Activated T-helper 9 cell treated with anti-CD3 and anti-CD28 coated beads, Interleukin-2, amount 50 U/mL, for 16 hours (primary cell): Measurements from ENCODE around the gene MAP3K8.
"Not testable (repeated sequence)": the region's sequence is repeated elsewhere in the genome, so short reads cannot be mapped to it uniquely, and the experiment has no call there.

Source experiments
- DNase-seq: peaks from one replicate; pipeline ENCODE4 v3.0.0-alpha.2; 2020; ENCODE audit warnings: low read depth

MAP3K8 gene

DNA sequence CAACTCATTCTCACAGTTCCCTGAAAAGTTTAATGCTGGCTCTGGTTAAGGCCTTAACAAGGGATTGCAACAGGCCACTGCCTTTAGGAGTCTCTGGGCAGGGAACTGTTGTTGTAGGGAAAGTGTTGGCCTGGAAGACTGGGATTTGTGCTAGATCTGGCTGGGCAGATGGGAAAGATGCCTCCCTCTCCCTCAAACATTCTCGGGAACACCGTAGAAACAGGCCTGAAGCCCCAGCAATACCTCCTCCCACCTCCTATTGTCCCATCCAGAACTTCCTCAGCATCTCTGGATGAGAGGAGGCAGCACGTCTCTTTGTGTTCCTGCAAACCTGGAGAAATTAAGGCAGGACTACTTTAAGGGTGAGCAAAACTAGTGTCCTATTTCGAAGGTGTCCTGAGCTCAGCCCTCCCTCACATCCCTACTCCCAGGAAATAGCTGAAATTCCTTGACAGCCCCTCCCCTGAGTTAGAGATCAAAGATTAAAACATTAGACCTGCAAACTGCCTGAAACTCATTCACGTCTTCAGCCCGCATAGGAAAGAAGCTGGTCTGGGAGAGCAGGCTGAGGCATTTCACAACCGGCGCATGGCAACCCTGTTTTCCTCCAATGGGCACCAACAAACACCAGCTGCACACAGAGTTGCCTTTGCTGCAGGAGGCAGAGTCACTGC is 10.9 kb upstream of the MAP3K8 start:
- no peak for DNase-seq

DNA sequence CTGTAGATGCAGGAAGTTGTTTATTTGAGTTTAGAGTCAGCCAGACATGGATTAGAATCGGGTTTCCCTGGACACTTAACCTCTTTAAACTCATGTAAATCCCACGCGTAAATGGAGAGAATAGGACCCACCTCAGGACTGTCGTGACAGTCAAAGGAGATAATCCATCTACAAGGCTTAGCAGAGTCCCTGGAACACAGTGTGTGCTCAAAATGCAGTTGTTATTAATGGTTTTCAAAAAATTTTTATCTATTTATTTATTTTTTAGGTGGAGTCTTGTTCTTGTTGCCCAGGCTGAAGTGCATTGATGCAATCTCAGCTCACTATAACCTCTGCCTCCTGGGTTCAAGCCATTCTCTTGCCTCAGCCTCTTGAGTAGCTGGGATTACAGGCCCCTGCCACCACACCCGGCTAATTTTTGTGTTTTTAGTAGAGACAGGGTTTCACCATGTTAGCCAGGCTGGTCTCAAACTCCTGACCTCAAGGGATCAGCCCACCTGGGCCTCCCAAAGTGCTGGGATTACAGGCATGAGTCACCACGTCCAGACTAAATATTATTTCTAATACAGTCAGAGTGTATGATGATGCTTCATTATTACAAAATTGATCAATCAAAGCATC is 10.2 kb upstream of the MAP3K8 start:
- DNase-seq, result not testable (repeated sequence)

DNA sequence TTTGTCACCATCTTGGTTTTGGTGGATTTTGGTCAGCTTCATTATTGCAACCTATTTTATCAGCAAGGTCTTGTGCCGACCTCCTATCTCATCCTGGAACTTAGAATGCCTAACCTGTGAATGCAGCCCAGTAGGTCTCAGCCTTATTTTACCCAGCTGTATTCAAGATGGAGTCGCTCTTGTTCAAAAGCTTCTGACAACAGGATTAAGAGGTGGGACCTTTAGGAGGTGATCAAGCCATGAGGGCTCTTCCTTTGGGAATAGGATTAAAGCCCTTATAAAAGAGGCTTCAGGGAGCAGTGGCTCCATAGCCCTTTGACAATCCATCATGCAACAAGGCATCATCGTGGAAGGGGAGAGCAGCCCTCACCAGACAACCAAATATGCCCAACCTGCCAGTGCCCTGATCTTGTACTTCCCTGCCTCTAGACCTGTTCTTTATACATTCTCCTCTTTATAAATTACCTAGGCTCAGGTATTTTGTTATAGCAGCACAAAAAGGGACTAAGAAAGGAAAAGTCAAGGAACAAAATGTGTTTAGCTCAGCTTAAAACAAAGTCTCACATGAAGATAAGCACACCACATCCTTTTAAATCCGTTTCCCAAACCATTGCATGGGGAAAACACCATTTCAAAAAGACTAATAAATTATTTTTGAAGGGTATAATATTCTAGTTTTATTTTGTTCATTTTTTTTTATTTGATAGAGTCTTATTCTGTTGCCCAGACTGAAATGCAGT is 8.5 kb upstream of the MAP3K8 start:
- no peak for DNase-seq

- DNase-seq, result no peak
Measured at GRCh38 chr10:30430544-30431298, 3.3 kb upstream of the MAP3K8 start.

- no peak for DNase-seq
Measured at GRCh38 chr10:30431435-30431911, 2.5 kb upstream of the MAP3K8 start.

GRCh38 chr10:30432622-30433305 is 1.2 kb upstream of the MAP3K8 start:
- DNase-seq, result no peak

DNA sequence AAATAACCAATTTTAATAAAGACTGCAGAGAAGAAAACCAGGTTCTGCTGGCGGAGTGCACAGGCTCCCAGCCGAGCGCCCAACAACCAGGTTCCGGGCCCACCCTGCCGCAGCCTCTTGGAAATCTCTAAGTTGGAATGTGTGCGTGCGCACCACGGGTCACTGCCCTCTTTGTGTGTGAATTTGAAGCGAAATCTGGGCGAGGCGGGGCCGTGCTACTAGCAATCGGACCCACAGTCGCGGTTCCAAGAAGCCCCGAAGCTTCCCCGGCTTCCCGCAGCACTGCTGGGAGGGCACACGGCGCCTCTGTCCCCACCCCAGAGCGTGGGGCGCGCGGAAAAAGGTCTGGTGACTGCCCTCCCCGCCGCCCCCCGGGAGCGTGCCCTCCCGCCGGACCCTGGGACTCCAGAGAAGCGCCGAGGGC is 666 bp upstream of the MAP3K8 start:
- DNase-seq, result peak; percentile 25

DNA sequence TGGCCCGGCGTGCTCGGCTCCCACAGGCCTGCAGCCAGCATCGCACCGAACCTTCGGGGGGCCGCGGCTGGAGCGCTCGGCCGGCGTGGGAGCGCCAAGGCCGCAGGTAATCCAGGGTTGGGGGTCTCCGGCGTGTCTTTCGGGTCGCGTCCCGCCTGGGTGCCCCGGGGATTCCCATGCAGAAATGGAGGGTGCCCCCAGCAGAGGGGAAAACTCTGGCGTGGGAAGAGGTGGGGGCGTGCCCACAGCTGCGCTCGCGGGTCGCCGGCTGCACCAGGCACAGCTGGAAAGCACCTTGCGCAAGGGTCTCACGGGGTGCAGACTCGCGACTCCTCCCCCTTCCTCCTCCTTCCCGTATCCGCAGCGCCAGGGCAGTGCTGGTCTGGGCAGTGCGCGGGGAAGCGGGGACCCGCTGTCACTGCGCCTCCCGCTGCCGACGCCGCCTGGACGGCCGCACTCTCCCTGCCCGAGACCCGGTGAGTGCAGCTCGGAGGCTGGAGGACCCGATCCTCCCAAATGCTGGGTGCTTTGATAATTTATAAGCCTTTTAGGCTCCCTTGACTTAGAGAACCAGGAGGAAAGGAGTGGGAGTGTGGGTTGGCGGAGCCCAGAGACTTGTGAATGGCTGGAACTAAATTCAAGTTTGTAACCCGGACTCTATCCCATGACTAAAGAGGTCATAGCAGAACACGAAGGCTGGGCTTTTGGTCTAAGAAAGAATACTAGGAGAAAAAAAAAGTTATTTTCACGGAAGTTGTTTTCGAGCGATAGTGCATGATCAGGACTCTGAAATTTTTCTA is 489 bp downstream of the MAP3K8 start:
- DNase-seq, result peak; percentile 65

GRCh38 chr10:30435073-30435422 is 1.1 kb downstream of the MAP3K8 start:
- no peak for DNase-seq

DNA sequence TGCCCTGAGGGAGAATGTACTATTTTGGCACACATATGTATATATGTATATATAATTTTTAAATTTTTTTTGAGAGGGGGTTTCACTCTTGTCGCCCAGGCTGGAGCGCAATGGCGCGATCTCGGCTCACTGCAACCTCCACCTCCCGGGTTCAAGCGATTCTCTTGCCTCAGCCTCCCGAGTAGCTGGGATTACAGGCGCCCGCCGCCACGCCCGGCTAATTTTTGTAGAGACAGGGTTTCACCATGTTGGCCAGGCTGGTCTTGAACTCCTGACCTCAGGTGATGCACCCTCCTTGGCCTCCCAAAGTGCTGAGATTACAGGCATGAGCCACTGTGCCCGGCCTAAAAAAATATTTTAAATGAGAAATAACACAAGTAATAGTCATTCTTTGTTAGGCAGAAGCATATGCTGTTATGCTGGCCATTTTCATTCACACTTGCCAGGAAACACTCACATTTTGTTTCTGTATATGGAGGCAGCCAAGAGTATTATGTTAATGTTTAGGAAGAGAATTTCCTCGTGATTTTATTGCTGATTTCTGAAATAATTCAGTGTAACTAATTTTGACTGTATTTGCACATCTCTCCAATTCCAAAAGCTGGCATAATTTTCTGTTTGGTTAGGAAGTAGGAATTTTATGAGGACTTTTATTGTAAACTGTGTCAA is 1.6 kb downstream of the MAP3K8 start:
- DNase-seq, result not testable (repeated sequence)

- no peak for DNase-seq
Measured at GRCh38 chr10:30436191-30436611, 2.2 kb downstream of the MAP3K8 start.

GRCh38 chr10:30436671-30437030 is 2.7 kb downstream of the MAP3K8 start:
- DNase-seq, result no peak

DNA sequence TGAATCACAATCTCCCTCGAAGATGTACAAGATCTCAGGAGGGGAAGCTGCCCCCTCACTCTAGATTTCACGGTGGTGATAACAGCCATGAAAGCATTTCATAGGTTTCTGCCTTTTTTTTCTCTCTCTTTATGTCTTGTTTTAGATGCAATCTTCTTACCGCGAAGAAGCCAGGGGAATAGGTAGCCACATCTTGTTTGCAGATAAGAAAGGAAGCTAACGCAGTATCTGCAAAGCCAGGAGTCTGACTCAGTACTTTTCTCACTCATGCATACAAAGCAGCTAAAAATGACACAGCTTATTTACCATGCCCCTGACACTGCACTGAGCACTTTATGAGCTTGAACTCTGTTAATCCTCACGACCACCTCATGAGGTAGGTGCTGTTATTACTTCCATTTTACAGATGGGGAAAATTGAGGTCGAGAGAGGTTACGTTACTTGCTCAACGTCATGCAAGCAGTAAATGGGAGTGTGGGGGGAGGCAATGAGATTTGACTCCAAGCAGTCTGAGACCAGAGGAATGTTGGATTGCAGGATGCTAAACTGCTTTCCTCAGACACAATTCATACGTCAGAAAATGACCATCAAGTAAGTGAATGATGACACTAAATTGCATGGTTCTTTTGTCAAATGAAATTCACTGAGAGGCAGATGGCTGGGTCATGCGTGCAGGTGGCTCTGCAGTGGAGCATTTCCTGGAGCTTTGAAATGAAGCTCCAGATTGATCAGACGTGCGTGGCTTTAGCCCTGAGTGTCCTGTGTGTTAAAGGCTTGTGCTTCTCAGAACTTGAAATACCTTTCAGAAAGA is 3.3 kb downstream of the MAP3K8 start:
- DNase-seq, result no peak

DNA sequence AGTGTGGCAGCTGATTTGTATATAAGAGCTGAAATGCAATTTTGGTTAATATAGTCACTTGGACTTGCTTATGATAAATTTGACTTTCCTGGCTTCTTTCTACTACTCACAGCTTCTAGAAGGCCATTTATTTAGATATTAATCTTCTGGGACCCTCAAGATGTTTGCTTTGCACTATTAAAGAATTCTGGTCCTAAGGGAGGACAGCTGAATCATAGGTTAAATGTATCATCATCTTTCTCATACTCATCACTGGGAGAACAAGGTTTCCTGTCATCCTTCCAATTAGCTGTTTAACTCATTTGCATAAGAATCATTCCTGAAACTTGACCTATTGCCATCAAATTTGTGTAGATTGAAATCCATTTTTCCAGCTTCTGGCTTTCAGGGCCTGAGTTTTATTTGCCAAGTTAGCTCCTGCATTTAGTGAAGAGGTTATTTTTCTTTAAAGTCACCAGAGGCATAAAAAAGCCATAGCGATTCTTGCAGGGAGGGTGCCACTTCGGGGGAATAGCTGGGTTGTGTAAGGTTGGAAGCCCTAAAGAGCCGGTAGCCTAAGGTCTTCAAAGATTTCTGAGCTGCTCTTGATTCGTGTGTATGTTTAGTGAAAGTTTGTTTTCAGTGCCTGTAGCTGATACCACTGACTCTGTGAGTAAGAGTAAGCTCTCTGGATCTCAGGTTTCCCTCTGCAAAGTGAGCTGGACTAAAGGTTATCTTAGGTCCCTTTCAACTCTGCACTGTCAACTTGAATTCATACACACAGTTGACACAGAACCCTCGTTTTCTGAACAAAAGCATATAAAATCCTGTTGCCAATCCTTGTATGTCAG is 4.3 kb downstream of the MAP3K8 start:
- DNase-seq, result no peak

DNA sequence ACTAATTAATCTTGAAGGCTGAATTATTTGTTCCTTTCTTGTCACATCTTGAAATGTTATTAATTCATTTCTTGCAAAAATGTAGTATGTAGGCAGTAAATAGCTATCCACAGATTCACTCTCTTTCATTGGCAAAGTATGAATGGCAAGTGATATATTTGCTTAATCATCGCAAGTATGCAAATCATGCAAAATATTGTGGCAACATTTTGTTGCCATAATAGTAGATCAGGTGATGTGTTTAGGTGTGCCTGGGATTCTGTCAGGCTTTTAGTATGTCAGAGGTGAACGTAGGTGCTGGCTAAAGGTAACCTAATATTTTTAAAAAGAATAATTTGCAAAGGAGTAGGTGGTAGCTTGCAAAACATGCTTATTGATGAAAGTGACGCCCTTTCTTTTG is 5.9 kb downstream of the MAP3K8 start:
- no peak for DNase-seq

GRCh38 chr10:30442019-30442606 is 8.1 kb downstream of the MAP3K8 start:
- no peak for DNase-seq

DNA sequence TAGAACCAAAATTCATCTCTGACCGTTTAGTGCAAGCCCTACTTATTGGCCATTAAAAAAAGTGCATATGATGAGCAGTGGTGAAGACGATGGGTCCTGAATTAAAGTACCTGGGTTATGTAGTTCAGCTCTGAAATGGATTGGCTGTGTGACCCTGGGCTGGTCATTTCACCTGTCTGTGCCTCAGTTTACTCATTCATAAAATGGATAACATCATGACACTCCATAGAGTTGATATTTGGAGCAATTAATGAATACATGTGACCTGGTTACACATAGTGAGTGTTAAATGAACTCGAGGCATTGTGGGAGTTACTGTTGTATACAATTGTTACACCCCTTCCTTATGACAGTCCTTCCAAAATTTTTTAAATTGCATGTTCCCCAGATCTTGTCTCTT is 9.1 kb downstream of the MAP3K8 start:
- DNase-seq, result no peak

DNA sequence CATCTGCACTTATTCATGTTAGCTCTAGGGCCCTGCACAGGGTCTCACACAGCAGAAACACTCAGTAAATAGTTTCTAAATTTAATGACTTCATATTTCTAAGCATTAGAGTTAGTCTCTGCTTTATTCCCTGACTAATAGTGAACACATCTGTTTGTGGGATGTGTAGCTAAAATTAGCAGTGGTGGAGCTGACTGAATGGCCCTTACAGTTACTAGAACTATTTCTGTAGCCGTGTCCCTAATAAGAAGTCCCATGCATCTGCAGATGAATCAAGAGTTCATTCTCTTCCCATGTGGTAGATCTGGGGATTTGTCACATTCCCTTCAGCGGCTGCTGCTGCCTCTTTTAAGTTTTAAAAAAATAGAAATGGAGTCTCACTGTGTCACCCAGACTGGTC is 11.7 kb downstream of the MAP3K8 start:
- no peak for DNase-seq
